ENCODE measurements around the gene ERC1. TPM values are rescaled to one million over a fixed set of nuclear protein-coding genes. Genes with fewer than 3 reads are reported as not detected.

ERC1 gene
- total RNA-seq, 2 donors from 2014 or later, result 40.3 to 43.0 TPM

- Histone ChIP-seq H3K36me3 (no peaks in the 10 kb centered on the region), H3K4me3 (no peak overlapping the region), H3K27ac (no peak overlapping the region), H3K4me1 (no peaks in the 10 kb centered on the region), H3K9me3 (no peaks in the 10 kb centered on the region), H3K27me3 (no peaks in the 10 kb centered on the region)
- DNase-seq (ENCODE audit: low spot score), result no peak
- no peak for TF ChIP-seq CTCF (IDR thresholded peaks at IDR 0.05)
These were observed 534.8 kb downstream of the ERC1 start for GRCh38 chr12:1525858-1526257.

- DNase-seq (ENCODE audit: low spot score), result no peak
- no peak overlapping the region for H3K27ac ChIP-seq
- TF ChIP-seq CTCF (IDR thresholded peaks at IDR 0.05), result no peak
- no peaks in the 10 kb centered on the region for H3K36me3 ChIP-seq
- H3K4me1 ChIP-seq, result peaks cover 0 to 10% of the 10 kb centered on the region in 2 donors
- H3K9me3 ChIP-seq, result no peaks in the 10 kb centered on the region
- H3K4me3 ChIP-seq, result no peak overlapping the region
- H3K27me3 ChIP-seq, result no peaks in the 10 kb centered on the region
These were observed 536.8 kb downstream of the ERC1 start for GRCh38 chr12:1527789-1528188.

DNA sequence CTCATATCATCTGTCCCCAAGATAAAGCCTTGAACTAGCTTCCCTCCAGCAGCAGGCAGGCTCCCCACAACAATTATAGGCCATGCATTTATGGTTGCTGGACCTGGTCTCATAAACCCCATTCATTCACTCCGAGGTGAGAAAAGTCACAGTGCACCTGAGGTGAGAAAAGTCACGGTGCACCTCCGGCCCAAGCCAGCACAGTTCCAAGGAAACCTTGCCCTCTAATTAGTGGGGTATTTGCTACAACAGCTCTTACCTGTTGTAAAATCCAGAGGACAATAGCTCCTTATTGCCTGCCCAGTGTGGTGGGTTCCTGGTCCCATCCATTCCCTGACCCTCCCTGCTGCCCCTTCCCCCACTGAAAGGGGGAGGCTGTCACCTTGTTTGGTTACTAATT is 537.8 kb downstream of the ERC1 start:
- Histone ChIP-seq H3K4me1 (peaks cover 0 to 10% of the 10 kb centered on the region in 2 donors), H3K36me3 (no peaks in the 10 kb centered on the region), H3K4me3 (no peak overlapping the region), H3K9me3 (no peaks in the 10 kb centered on the region), H3K27me3 (no peaks in the 10 kb centered on the region), H3K27ac (no peak overlapping the region)
- DNase-seq (ENCODE audit: low spot score), result no peak
- TF ChIP-seq CTCF (IDR thresholded peaks at IDR 0.05), result no peak

GRCh38 chr12:1529228-1529861 is 538.3 kb downstream of the ERC1 start:
- Histone ChIP-seq H3K27me3 (no peaks in the 10 kb centered on the region), H3K9me3 (no peaks in the 10 kb centered on the region), H3K4me3 (peak overlapping the region; percentile 49 to 61), H3K27ac (no peak overlapping the region), H3K36me3 (no peaks in the 10 kb centered on the region), H3K4me1 (peaks cover 0 to 10% of the 10 kb centered on the region in 2 donors)
- no peak for TF ChIP-seq CTCF (IDR thresholded peaks at IDR 0.05)
- no peak for DNase-seq (ENCODE audit: low spot score)

DNA sequence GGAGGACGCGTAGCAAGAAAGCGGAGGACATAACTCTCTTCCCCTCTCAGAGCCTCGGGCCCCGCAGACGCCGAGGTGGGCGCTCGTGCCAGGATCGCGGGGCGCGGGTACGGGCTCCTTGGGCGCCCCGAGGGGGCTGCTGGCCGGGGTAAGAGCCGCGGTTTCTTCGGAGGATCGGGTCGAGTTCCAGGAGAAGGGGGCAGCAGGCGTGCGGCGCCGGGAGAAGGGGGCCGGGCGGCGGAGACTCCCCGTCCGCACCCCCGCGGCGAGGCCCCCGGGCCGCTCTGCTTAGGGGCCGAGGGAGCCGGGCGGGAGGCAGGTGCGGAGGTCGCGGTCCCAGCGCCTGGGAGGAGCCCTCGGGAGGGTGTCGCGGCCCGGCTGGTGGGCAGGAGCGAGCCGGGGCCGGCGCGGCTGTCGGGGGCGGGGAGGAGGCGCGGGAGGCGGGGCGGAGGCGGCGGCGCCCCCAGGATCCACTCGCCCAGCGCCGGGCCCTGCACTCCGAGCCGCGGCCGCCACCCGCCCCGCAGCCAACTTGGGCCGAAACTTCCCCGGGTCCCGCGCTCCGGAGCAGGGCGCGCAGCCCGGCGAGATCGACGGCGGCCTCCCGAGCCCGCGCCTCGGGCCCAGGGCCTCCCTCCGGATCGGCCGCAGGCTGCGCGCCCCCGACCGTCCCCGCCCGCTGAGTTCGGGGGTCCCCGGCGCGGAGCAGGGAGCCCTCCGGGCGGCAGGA is 539.0 kb downstream of the ERC1 start:
- H3K27me3 ChIP-seq, result no peaks in the 10 kb centered on the region
- peaks cover 0 to 10% of the 10 kb centered on the region in 2 donors for H3K4me1 ChIP-seq
- no peak for DNase-seq (ENCODE audit: low spot score)
- H3K4me3 ChIP-seq, result peak overlapping the region; percentile 49 to 61
- H3K27ac ChIP-seq, result no peak overlapping the region
- H3K36me3 ChIP-seq, result no peaks in the 10 kb centered on the region
- H3K9me3 ChIP-seq, result no peaks in the 10 kb centered on the region
- no peak for TF ChIP-seq CTCF (IDR thresholded peaks at IDR 0.05)

All from right atrium auricular region (tissue), 2 donors.